EH (cell line): ENCODE data around the gene KDF1.
"Not testable (repeated sequence)": the region's sequence is repeated elsewhere in the genome, so short reads cannot be mapped to it uniquely, and the experiment has no call there.

Experiments used
- DNase-seq: peaks from one replicate; pipeline ENCODE4 v3.0.0-alpha.2; 2015; ENCODE audit warnings: low read depth

KDF1 gene

GRCh38 chr1:26956321-26956720, 3.9 kb downstream of the KDF1 start:
- DNase-seq, result no peak

- DNase-seq, result no peak
Observed at GRCh38 chr1:26953374-26953773, 6.9 kb downstream of the KDF1 start.

- DNase-seq, result no peak
Observed at GRCh38 chr1:26951821-26952497, 8.3 kb downstream of the KDF1 start.

- DNase-seq, result no peak
Observed at GRCh38 chr1:26951216-26951615, 9.1 kb downstream of the KDF1 start.

- DNase-seq, result no peak
Observed at GRCh38 chr1:26950602-26951001, 9.7 kb downstream of the KDF1 start.

- DNase-seq, result no peak
Observed at GRCh38 chr1:26949926-26950319, 10.3 kb downstream of the KDF1 start.

GRCh38 chr1:26949266-26949925, 10.9 kb downstream of the KDF1 start:
- no peak for DNase-seq

GRCh38 chr1:26948725-26949057, 11.6 kb downstream of the KDF1 start:
- not testable (repeated sequence) for DNase-seq

GRCh38 chr1:26946270-26946669, 14.0 kb downstream of the KDF1 start:
- DNase-seq, result no peak

GRCh38 chr1:26945728-26946127, 14.5 kb downstream of the KDF1 start:
- no peak for DNase-seq

- no peak for DNase-seq
Observed at GRCh38 chr1:26945138-26945537, 15.1 kb downstream of the KDF1 start.

GRCh38 chr1:26942656-26943055, 17.6 kb downstream of the KDF1 start:
- no peak for DNase-seq

- no peak for DNase-seq
Observed at GRCh38 chr1:26941311-26941710, 19.0 kb downstream of the KDF1 start.

- DNase-seq, result no peak
Observed at GRCh38 chr1:26938659-26939025, 21.6 kb downstream of the KDF1 start.

- DNase-seq, result no peak
Observed at GRCh38 chr1:26938004-26938658, 22.1 kb downstream of the KDF1 start.

GRCh38 chr1:26936823-26937222, 23.4 kb downstream of the KDF1 start:
- no peak for DNase-seq

- no peak for DNase-seq
Observed at GRCh38 chr1:26932531-26932930, 27.7 kb downstream of the KDF1 start.

- DNase-seq, result peak; percentile 18
Observed at GRCh38 chr1:26923711-26924110, 36.6 kb downstream of the KDF1 start.

- no peak for DNase-seq
Observed at GRCh38 chr1:26922901-26923300, 37.4 kb downstream of the KDF1 start.

- DNase-seq, result no peak
Observed at GRCh38 chr1:26922431-26922729, 37.9 kb downstream of the KDF1 start.

- peak; percentile 98 for DNase-seq
Observed at GRCh38 chr1:26921540-26922430, 38.5 kb downstream of the KDF1 start, which contains the start of gene NUDC. TSS of gene NUDC (plus strand) at chr1:26921743. CDS start at chr1:26921849, 106 bp downstream.

- no peak for DNase-seq
Observed at GRCh38 chr1:26921126-26921539, 39.1 kb downstream of the KDF1 start.
